NCI-H1436 treated with DMSO at 0.1 percent for 48 hours (cell line): ENCODE results near the gene SLC35B1.
"Not testable (repeated sequence)": the region's sequence is repeated elsewhere in the genome, so short reads cannot be mapped to it uniquely, and the experiment has no call there.

Experiments
- DNase-seq: peaks from one replicate; lab custom pipeline; 2025; lab: John Stamatoyannopoulos, UW

Gene SLC35B1

DNA sequence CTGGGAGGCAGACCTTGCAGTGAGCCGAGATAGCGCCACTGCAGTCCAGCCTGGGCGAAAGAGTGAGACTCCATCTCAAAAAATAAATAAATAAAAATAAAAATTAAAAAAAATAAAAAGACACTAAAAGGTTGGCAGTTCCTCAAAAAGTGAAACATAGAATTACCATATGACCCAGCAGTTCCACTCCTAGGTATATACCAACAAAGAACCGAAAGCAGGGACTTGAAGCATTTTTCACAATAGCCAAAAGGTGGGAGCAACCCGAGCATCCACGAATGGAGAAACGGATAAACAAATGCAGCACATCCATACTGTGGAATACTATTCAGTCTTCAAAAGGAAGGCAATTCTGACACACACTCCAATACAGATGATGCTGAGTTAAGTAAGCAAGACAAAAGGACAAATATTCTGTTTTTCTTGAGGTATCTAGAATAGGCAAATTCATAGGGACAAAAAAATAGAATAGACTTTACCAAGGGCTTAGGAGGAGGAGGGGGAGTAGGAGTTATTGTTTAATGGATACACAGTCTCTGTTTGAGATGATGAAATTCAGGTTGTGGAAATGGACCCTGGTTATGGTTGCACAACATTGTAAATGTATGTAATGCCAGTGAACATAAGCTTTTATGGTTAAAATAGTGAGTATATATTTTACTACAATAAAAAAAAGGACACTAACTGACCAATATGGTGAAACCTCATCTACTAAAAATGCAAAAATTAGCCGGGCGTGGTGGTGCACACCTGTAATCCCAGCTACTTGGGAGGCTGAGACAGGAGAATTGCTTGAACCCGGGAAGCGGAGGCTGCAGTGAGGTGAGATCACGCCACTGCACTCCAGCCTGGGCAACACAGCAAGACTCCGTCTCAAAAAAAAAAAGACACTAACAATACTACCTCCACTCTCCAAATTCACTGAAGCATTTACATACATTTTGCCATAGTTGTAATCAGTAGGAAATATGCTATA lies 27.0 kb upstream of the SLC35B1 start:
- no peak for DNase-seq

DNA sequence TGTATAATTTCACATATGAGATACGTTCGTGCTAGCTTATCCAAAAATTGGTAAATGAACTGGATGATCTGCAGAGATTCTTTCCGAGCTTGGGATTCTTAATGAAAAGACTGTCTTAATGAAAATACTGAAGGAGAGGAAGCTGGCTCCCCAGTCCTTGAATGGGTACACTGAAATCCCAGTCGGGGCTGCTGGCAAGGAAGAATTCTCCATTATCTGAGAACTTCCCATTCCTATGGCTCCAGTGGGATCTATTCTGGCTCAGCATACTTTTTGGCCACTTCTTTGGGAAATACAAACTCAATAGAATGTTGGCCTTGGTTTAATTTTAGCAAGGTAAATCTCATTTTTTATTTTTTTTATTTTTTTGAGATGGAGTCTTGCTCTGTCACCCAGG lies 23.7 kb upstream of the SLC35B1 start:
- no peak for DNase-seq

DNA sequence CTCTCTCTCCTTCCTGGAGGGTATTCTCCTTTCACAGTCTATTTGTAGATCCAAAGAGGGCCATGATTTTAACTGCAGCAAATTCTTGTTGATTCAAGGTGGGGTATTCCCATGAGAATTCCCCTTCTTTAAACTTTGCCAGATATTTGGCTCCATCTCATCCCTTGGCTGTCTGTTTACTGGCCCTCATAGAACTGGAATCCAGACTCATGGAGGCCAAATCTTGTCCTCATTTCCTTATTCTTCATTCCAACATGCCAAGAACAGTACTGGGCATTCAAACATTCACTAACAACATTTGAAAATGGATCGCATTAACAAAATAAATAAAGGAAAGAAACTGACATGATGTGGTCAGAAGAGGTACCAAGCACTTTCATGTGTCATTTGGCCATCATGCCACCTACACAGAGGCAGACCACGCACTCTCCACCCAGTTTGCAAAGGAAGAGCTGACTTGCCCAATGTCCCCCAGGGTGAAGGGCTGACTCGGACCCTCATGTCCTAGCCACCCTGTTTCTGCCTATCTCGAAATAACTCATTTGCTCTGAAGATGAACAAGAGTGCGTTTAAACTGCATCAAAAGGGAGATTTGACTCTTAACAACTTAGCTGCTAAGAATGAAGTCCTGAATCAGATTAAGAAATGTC lies 23.1 kb upstream of the SLC35B1 start:
- no peak for DNase-seq

DNA sequence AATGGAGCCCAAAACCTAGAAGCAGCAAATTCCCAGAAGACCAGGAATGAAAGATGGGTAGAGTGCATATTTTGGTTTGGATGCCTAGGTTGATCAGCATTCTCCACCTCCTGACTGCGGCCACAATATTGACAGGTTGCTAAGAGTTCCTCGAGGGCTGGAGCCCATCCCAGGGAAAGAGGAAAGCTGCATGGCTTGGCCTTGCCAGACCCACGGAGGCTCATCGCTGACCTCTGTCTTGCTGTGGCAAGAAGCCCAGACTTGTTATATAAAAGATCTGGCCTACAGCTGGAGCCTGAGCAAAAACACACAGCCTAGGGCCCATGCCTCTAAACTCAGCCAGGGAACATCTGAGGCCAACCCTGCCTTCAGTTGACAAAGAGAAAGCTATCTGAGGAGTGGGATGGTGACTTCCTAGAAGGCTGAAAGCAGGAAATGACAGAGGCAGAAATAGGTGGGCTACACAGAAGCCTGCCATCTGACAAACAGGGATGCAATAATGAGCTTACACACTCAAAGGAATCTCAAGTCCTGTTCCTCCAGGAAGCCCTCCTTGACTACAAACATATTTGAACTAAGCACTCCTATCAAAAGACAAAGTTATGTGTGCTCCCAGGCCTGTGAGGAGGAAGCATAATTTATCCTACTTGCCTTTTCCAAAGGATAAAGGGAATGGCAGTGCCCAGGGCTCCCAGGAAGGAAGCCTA lies 22.5 kb upstream of the SLC35B1 start:
- no peak for DNase-seq

DNA sequence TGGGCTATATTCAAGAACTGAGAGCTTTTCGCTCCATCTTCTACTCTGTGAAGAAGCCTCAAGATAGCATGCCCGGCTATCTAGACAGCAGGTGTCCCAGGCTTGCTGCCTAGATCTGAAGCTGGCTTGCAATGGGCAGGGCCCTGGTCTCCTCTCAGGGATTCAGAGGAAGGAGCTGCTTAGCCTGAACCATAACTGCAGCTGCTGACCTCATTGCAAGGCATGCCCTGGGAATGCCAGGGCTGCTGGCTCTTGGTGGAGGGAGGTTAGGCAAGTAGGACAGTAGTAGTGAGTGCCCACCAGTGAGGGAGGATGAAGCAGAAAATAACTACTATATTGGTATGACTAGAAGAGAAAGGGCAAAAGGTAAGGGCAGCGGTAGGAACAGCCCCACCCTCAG lies 21.3 kb upstream of the SLC35B1 start:
- no peak for DNase-seq

DNA sequence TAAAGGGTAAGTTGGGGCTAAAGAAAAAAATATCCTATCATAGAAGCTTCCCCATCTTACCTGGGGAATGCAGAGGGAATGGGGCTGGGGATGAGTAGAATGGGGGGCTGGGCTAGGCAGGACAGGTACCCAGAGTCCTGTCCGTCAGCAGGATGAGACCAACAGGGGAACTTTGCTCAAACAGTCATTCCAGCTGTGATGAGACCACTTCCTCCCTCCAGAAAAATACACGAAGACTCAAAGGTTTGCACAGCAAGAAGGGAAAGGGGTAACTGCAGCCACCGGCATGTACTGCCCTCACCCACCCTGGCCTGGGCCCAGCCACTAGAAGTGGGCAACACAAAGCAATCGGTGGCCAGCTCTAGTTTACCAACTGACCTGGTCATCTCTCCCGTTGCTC lies 20.7 kb upstream of the SLC35B1 start:
- no peak for DNase-seq

DNA sequence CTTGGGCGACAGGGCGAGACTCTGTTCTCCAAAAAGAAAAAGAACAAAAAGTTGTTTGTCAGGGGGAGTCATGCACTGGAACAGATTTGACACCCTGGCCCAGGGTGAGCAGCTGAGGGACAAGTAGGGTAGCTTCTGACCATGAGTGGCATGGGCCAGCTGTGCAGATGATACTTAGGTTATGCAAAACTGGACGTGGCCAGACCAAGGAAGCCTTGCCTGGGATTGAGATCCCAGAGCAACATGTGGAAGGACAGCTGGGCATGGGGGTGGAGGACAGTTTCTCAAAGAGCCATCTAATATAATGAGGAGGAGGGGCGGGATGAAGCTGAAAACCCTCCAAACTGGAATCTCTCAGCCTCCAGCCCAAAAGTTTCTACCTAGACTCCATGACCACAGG lies 19.6 kb upstream of the SLC35B1 start:
- DNase-seq, result no peak

DNA sequence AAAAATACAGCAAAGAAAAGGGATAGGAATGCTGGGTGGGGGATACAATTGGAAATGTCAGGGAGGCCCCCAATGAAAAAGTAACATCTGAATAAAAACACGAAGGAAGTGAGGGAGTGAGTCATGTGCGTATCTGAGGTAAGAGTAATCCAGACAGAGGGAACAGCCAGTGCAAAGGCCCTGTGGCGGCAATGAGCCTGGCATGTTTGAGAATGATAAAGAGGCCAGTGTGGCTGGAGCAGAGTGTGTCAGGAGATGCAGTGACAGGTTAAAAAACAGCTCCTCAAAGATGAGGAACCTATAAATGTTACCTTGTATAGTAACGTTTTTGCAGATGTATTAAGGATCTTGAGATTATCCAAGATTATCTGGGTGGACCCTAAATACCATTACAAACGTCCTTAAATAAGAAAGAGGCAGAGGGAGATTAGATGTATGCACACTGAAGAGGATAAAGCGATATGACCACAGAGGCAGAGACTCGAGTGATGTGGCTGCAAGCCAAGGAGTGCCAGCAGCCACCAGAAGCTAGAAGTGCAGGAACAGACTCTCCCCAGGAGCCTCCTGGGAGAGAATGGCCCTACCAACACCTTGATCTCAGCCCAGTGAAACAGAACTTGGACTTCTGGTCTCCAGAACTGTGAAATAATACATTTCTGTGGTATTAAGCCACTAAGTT lies 17.8 kb upstream of the SLC35B1 start:
- no peak for DNase-seq

DNA sequence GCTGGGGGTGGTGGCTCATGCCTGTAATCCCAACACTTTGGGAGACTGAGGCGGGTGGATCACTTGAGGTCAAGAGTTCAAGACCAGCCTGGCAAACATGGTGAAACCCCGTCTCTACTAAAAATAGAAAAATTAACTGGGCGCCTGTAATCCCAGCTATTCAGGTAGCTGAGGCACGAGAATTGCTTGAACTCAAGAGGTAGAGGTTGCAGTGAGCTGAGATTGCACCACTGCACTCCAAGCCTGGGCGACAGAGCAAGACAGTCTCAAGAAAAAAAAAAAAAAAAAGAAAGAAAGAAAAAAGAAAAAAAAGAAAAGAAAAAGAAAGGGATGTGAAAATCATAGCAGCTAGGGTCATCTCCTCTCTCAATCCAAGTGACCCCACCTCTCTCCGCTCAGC lies 16.8 kb upstream of the SLC35B1 start:
- not testable (repeated sequence) for DNase-seq

DNA sequence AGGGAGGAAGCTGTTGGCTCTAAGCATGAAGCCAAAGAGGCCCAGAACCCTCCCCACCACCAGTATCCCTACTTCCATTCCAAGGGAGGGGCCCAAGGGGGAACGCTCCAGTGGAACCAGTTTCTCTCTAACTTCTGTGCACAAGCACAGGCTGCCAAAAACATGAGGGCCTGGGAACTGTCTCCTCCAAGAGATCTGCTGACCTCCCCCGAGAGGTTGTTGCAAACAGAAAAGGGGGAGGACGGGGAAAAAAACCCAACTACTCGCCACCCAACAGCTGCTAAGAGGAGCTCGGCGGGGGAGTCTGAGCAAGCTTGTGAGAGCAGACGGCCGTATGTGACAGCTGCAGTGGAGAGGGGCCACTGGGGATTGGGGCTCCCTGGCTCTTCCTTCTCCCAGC lies 15.7 kb upstream of the SLC35B1 start:
- no peak for DNase-seq

DNA sequence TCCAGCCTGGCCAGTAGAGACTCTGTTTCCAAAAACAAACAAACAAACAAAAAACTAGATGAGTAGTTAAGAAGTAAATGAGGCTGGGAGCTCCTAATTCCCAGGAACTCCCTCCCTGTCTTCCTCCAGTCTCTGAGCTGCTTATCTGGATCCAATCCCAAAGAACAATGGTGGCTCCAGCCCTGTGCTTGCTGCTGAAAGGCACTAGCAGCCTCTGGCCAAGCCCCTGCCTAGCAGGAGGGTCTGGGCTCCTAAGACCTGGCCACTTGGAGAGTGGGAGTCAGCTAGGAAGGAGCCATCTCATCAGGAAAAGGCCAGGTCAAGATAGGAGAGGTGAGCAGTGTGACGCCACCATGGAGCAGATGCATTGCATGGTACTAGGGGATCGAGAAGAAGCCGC lies 14.3 kb upstream of the SLC35B1 start:
- no peak for DNase-seq

DNA sequence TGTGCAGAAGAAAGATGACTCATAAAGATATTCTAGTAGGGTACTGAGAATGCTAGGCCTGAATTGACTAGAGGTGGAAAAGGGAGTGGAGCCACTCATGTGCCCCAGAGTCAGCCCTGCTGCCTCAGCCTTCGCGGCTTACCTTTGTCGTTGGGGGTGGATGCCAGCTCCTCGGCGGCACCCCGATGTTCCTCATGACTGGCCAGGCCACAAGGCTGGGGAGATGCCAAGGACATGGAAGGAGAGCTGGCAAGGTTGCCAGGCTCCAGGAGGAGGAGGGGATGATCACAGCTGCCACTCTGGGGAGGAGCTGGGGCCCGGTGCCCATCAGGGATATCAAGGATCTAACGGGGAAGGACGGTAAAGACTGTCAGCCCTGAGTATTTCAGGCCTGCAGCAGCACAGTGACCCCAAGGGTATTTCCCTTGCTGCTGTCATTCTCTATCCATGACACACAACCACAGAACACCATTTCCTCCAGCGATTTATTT lies 9.7 kb upstream of the SLC35B1 start:
- DNase-seq, result no peak

DNA sequence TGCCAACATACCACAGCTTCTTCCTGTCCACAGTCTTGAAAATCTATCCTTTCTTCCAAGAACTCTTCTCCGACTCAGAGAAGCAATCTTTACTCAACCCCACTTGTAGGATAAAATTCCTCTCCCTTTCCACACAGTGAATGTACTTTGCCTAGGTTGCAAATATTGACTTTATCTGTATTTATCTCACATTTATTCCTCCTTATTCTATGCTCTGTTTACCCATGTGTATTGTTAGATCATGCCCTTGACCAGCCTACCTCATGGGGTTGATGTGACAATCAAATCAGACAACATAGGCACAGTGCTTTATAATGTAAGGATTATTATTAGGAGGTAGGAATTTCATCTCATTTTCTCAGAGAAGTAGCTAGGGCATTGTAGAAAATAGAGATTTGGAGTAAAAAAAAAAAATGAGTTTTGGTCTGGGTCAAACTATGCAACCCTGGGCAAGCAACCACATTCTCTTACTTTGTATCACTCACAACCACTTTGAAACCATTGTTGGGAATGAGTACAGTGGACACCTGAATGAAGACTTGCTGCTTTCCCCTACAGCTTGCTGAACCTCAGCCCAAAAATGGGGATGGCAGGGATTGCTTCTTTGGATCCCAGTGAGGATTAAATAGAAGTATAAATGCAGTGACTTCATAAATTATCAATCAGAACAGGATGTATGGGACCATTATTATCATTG lies 9.1 kb upstream of the SLC35B1 start:
- DNase-seq, result no peak

DNA sequence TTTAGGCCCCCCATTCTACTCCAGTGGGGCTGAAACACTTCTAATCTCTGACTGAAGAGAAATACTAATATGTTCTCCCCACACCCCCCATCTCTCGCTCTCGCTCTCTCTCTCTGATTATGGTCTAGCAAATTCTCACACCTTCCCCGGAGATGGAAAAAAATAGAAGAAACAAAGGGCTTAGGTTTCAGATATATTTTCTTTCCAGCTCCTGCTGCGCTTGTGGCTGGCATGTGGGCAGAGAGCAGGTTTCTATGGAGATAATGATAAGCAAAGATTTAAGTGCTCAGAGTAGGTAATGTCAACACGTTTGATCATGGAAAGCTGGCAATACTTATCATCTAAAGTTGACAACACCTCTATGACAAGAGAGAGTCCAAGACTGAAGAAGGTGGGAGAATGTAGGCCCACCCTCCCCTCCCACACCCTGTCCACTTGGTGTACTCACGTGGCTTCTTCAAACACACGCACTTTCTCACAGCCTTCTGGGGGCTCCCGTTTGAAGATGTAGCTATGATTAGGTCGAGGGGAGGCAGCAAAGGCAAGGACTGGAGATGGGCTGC lies 8.0 kb upstream of the SLC35B1 start:
- no peak for DNase-seq

DNA sequence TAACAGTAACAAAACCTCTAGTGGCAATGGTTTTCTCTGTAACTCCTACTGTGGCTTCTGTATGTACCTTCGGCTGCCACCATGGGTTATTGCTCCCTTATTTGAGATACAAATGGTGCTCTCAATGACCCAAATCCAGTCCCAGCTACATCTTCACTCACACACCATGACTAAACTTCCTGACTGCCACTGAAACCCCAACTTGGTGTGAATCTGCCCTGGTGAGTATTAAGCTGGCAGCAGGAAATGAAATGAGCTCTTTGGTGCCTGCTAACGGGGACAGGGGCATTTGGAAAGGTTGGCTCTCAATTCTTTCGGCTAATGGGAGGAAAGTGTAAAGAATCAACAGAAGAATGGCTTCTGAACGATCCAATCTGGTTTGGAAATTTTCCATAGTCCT lies 7.5 kb upstream of the SLC35B1 start:
- DNase-seq, result no peak

DNA sequence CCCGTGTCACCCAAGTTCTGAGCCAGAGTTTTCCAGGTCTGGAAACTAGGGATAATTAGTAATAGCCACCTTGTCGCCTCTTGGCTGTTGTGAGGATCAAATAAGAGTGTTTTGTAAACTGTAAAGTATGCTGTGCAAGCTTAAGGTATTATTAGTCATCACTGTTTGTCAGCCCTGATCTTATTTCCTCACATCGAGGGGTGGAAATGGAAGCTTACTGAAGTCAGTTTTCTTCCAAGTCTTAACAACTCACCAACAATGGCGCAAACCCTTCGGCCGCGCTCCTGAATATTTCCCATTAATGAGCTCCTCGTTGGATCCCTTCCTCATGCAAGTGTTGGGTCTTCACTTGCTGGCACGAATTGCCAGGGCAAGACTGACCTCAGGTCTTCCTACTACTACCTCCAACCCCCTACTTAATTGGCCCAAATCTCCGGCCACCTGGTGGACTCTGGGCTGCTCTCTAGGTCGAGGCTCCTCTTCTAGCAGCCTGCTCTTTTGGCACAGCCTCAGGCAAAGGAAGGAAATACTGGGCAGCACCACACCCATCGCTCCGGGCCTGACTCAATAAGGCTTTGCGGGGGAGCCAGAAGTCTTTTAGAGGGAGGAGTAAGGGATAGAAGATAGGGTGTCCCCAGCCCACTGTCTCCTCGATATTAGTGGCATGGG lies 885 bp upstream of the SLC35B1 start:
- no peak for DNase-seq

DNA sequence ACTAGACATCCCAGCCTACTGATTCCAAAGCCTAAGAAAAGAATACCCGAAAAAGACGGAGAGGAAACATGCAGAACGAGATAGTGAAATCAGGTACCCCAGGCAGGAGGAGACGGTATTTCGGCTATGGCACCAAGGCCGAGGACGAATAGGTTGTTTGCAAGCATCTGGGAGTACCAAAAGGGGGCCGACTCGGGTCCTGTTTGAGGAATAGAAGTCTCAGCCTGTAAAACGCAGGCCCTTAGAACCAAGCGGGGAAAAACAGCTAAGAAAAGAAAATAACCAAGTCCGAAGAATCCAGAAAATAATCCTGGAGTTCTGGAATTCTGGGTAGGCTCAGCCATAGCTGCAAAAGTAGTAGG lies 537 bp downstream of the SLC35B1 start:
- DNase-seq, result no peak

DNA sequence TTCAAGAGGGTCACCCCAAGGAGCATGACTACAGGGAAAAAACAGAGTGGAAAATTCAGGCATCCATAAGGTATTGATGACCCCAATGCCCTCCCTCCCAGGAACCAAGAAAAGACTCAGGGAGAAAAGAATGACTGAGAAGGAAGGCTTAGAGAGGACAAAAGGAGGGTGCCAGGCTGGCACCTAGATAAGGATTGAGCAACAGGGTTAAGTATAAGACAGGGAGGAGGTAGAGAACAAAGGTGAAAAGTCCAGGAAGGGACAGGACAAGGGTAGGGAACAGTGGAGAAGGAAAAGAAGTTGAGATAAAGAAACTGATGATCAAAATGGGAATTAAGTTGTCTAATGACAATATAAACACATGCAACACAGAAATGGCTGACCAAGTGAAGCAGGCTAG lies 2.5 kb downstream of the SLC35B1 start:
- DNase-seq, result no peak

DNA sequence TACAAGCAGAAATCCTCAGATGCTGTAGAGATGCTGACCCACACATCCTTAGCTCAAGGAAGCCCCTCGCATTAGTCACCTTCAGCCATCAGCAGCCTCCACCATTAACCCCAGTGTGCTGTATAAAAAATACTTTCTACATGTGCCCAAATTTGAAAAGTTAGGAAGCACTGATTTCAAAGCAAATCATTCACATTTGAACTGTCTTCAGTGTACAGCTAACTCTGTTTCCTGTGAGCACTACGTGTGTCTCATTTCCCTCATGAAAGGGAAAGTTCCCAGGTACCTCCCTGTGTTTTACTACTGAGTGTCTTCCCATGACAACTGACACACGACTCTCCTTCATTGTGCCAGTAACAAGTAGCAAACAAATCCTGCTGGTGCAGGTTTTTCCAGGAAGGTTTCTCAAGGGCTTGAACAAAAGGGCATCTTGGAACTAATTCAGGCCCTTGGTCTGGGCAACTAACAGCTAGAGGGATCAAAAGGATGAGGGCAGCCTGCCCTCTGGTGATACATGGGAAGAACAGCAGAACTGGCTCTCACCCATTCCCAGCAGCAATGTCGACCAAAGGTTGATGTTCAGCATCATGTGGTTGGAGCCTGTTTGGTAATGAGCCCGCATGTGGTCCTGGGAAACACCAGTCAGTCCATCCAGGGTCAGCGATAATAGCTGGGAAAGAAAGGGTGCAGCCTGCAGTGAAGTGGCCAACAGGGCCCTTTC lies 4.0 kb downstream of the SLC35B1 start:
- DNase-seq, result no peak

DNA sequence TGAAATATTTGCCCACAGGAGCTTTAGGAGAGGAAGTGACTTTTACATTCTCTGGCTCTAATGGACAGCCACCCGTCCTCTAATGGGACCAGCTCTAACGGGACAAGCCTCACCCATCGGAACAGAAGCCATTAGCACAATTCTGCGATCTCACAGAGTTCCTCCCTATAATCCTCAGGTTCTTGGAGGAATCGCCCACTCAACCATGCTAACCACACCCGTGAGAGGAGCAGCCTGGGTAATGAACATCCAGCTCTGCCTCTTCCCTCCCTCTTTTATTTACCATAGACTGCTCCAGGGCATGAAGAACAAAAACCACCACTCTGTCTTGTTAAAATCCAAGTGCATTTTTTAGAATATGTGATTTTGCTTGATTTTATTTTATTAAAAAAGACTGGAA lies 6.8 kb downstream of the SLC35B1 start:
- no peak for DNase-seq
